RPMI7951 (cell line): ENCODE measurements around the gene CD8B. TPM values are rescaled to one million over a fixed set of nuclear protein-coding genes. Genes with fewer than 3 reads are reported as not detected.

Source experiments
- DNase-seq: peaks from one replicate; pipeline ENCODE4 v3.0.0-alpha.2; 2012; ENCODE audit warnings: low read depth
- total RNA-seq: library from RNA; depleted of rRNA; stranded (reverse); fragments of >200 nt; shearing (Covaris generic); gene quantifications from 2 replicates; pipeline ENCODE4 v1.2.3, GENCODE V29; 2014

CD8B gene
- total RNA-seq, 1 experiment from 2014 or later, result not detected

DNA sequence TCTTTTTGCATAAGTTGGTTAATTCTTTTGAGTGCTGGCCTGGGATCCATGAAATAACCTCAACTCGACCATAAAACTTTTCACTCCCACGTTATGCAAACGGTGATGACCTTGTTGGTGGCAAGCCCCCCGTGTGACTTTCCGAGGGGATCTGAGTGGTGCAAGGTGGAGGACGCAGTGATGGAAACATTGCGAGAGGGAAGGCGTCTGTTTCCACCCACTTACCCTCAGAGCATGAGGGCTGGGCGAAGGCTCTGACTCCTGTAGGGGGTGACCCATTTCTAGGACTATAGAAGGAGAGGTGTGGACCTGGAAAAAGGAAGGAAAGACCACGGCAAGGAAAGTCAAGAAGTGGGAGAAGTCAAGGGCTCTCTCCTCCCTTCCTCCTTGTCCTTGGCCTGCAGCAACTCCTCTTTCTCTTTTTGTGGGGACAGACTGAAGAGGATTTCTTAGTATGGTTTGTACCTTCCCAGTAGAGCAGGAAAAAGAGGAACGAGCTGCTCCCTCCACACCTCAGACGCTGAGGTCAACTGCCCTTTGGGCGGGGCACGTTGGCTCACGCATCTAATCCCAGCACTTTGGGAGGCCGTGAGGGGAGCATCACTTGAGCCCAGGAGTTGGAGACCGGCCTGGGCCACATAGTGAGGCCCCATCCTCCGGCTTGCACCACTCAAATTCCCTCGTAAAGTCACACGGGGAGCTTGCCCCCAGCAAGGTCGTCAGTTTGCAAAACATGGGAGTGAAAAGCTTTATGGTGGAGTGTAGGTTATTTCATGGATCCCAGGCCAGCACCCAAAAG lies 55.4 kb downstream of the CD8B start:
- no peak for DNase-seq

GRCh38 chr2:86800856-86801567 lies 60.7 kb downstream of the CD8B start:
- DNase-seq, result no peak

DNA sequence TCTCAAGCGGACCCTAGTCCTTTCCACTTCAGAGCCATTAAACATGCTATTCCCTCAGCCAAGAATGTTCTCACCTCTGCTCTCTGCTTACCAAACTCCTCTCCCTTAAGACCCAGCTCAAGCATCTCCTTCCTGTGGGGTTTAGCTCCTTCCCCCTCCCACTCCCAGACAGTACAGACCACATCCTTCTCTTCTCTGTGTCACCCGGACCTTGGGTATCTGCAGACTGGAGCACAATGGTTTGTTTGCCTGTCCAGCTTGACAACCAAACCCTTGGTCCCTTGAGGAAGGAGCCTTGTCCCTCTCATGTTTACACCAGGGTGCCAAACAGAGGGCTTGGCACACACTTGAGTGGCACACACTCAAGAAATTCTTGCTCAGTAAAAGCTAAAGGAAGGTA lies 66.8 kb downstream of the CD8B start:
- DNase-seq, result no peak

GRCh38 chr2:86793752-86794151 lies 67.9 kb downstream of the CD8B start:
- DNase-seq, result no peak

- DNase-seq, result no peak
Observed at GRCh38 chr2:86791573-86791972, 70.1 kb downstream of the CD8B start.

- DNase-seq, result peak; percentile 32
Observed at GRCh38 chr2:86790676-86791572, 70.8 kb downstream of the CD8B start, which contains the start of gene CD8A. CD8A (minus strand) TSS chr2:86790913; CDS start chr2:86790825, 88 bp downstream.

DNA sequence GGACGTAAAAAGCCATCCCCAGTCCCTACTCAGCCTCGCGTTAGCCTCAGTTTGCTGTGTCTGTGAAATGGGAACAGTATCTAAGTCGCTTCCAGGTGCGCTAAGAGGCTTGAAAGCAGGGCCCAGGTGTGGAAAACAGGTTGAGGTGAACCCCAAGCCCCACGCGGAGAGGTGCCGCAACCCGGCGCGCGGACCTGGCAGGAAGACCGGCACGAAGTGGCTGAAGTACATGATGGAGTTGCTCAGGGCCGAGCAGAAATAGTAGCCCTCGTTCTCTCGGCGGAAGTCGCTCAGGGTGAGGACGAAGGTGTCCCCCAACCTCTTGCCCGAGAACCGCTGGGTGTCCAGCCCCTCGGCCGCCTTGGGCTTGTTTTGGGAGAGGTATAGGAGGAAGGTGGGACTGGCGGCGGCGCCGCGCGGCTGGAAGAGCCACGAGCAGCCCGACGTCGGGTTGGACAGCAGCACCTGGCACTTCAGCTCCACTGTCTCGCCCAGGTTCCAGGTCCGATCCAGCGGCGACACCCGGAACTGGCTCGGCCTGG lies 71.5 kb downstream of the CD8B start:
- DNase-seq, result no peak

DNA sequence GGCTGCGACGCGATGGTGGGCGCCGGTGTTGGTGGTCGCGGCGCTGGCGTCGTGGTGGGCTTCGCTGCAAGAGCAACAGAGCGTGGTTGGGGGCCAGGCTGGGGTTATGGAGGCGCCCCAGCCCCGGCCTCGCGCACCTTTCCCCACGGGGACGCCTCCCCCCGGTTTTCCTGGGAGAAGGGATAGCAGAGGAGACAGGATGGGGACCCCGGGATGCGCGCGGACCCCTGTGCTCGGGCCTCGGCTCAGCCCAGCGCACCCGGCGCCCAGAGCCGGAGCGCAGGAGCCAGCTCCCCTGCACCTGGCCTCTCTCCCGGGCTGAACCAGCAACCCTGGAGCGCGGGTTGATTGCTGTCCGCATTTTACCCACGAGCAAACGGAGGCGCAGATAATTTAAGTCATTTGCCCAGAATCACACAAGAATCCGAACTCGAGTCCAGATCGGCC lies 72.0 kb downstream of the CD8B start:
- no peak for DNase-seq

- no peak for DNase-seq
Observed at GRCh38 chr2:86788881-86789686, 72.6 kb downstream of the CD8B start.

- DNase-seq, result no peak
Observed at GRCh38 chr2:86788165-86788564, 73.5 kb downstream of the CD8B start.

- no peak for DNase-seq
Observed at GRCh38 chr2:86787736-86788135, 74.0 kb downstream of the CD8B start.

GRCh38 chr2:86786001-86786536 lies 75.6 kb downstream of the CD8B start:
- no peak for DNase-seq

DNA sequence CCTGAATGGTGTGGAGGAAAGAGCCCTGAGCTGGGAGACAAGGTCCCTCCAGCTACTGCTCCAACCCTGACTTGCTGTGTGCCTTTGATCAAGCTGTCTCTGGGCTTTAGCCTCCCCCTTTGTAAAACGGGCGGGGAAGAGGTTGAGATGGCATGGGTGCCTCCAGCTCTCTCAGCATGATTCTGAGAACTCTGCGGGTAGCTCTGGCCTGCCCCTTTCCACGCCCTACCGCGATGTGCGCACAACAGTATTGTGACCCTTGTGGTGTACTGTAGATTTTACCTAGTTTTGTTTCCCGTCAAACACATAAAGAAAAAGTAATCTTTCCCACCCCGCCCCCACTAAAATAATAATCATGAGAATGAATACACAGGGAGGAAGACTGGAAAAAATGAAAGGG lies 76.2 kb downstream of the CD8B start:
- DNase-seq, result no peak

GRCh38 chr2:86783615-86784339 lies 77.9 kb downstream of the CD8B start:
- no peak for DNase-seq

DNA sequence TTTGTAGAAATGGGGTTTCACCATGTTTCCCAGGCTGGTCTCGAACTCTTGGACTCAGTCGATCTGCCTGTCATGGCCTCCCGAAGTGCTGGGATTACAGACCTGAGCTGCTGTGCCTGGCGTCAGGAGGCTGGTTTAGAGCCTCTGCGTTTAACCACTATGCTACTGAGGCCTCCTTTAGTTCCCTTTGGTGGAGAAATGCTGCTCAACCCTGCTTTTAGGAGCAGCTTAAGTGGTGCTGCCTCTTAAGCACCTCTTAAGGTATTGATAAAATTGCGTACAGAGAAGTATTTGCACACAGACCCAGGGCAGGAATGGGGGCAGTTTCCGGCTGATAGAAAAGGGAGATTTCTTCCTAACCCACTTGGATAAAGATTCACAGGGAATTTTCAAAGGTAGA lies 78.9 kb downstream of the CD8B start:
- DNase-seq, result no peak

DNA sequence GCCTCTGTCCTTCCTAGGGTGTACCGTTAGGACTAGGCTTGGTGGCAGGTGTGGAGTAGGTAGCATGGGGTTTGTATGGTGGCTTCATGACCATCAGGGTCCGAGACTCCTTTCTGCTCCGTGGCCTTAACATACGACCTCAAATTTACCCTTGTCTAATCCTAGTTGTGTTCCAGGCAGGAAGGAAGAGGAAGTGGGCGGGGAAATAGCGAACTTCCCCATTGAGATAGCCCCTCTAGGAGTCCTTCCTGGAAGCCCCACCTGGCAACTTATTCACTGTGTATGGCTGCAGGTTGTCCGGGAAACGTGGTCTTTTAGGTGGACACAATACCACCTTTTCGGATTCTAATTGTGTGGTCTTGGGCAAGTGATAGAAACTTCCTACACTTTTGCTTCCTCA lies 80.3 kb downstream of the CD8B start:
- DNase-seq, result no peak

DNA sequence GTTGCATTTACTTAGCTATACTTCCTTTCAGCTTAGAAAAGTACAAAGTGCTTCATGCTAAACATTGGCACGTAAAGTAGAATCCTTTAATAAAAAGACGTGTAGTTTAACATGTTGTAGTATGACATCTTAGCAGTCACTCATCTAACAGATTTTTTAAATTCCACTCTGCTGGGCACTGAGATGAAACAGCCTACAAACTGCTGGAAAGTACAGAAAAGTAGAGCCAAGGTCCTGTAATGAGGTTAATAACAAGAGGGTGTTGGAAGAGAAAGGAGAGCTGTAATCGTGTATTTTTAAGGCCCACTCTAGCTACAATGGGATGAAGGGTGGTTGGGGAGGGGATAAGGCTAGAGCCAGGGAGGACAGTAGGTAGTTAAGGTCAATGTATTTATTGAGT lies 81.7 kb downstream of the CD8B start:
- no peak for DNase-seq

- no peak for DNase-seq
Observed at GRCh38 chr2:86778957-86779356, 82.7 kb downstream of the CD8B start.

DNA sequence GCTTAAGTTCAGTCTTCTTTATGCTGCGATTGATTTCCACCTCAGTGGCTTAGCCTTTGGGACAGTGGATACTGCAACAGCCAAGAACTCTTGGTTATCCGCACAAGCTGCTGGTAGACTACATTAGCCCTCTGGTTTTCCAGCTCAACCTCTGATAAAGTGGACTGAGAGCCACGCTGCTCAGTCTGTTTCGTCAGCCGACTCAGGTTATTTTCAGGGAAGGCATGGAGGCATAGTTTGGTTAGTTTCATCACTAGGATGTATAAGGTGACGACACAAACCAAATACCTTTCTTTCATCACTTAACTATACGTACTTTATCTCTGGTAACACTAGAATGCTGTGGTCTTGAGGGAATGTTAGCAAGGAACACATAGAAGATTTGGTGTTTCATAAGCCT lies 85.2 kb downstream of the CD8B start:
- no peak for DNase-seq

DNA sequence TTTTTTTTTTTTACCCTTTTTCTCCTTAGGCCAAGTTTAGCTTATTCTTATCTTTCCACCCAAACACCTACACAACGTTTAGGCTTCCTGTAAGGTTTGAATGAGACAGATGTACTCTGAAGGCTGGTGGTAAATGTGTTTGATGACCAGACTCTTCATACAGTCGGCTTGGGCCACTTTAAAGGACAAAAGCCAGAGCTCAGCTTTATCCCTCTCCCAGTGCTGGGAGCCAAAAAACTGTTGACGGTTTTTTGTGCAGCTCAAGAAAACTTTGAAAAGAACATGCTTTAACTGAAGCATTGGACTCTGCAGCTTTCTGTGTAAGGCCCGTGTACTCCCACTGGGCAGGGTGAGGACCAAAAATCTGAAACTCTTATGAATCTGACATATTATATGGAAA lies 86.3 kb downstream of the CD8B start:
- DNase-seq, result no peak
